ENCODE data around the gene PPM1D. TPM values are rescaled to one million over a fixed set of nuclear protein-coding genes. Genes with fewer than 3 reads are reported as not detected.

PPM1D gene
- total RNA-seq, 4 donors from 2014 or later, result 10.1 to 17.3 (median 12.3) TPM

- H3K4me3 ChIP-seq, result no peak overlapping the region
- H3K27ac ChIP-seq, result no peak overlapping the region
- H3K27me3 ChIP-seq, result no peaks in the 10 kb centered on the region
- peaks cover 0 to 39% of the 10 kb centered on the region in 2 donors for H3K36me3 ChIP-seq
- WGBS, 2 donors (ENCODE audit: low coverage in 1 of 2), result 86 to 97% methylated on average over 3 of the region's 3 CpGs
- ATAC-seq, result no peak
- H3K9me3 ChIP-seq, result no peaks in the 10 kb centered on the region
- TF ChIP-seq CTCF (IDR thresholded peaks at IDR 0.05) (no peak), POLR2AphosphoS5 (IDR thresholded peaks at IDR 0.05) (no peak), POLR2A (IDR thresholded peaks at IDR 0.05) (no peak), EP300 (IDR thresholded peaks at IDR 0.05) (no peak)
- H3K4me1 ChIP-seq, result peaks cover 0 to 25% (median 0%) of the 10 kb centered on the region in 3 donors
Measured at GRCh38 chr17:60645918-60646523, 46.0 kb downstream of the PPM1D start.

- no peak for TF ChIP-seq CTCF (IDR thresholded peaks at IDR 0.05)
- TF ChIP-seq EP300 (IDR thresholded peaks at IDR 0.05), result no peak
- no peak for TF ChIP-seq POLR2A (IDR thresholded peaks at IDR 0.05)
- no peak for TF ChIP-seq POLR2AphosphoS5 (IDR thresholded peaks at IDR 0.05)
- no peaks in the 10 kb centered on the region for H3K9me3 ChIP-seq
- no peak overlapping the region for H3K27ac ChIP-seq
- H3K27me3 ChIP-seq, result no peaks in the 10 kb centered on the region
- ATAC-seq, result no peak
- peaks cover 0 to 46% of the 10 kb centered on the region in 2 donors for H3K36me3 ChIP-seq
- WGBS, 2 donors (ENCODE audit: low coverage in 1 of 2), result 71 to 79% methylated on average over 2 to 3 of the region's 3 CpGs
- no peak overlapping the region for H3K4me3 ChIP-seq
- peaks cover 0 to 19% (median 0%) of the 10 kb centered on the region in 3 donors for H3K4me1 ChIP-seq
Measured at GRCh38 chr17:60646701-60647100, 46.7 kb downstream of the PPM1D start.

- Histone ChIP-seq H3K4me1 (peaks cover 0 to 15% (median 0%) of the 10 kb centered on the region in 3 donors), H3K36me3 (peaks cover 0 to 52% of the 10 kb centered on the region in 2 donors), H3K27me3 (no peaks in the 10 kb centered on the region), H3K27ac (no peak overlapping the region), H3K9me3 (no peaks in the 10 kb centered on the region), H3K4me3 (no peak overlapping the region)
- TF ChIP-seq CTCF (IDR thresholded peaks at IDR 0.05), result no peak
- no peak for TF ChIP-seq EP300 (IDR thresholded peaks at IDR 0.05)
- no peak for TF ChIP-seq POLR2AphosphoS5 (IDR thresholded peaks at IDR 0.05)
- no peak for TF ChIP-seq POLR2A (IDR thresholded peaks at IDR 0.05)
- ATAC-seq, result no peak
- 94% methylated on average over 1 of the region's 1 CpG; no CpG with 5 or more reads in 1 of the 2 donors for WGBS, 2 donors (ENCODE audit: low coverage in 1 of 2)
Measured at GRCh38 chr17:60647705-60648104, 47.7 kb downstream of the PPM1D start.

GRCh38 chr17:60652454-60653247 is 52.7 kb downstream of the PPM1D start:
- H3K36me3 ChIP-seq, result peaks cover 0 to 60% of the 10 kb centered on the region in 2 donors
- TF ChIP-seq POLR2AphosphoS5 (IDR thresholded peaks at IDR 0.05), result no peak
- TF ChIP-seq POLR2A (IDR thresholded peaks at IDR 0.05), result no peak
- TF ChIP-seq EP300 (IDR thresholded peaks at IDR 0.05), result no peak
- TF ChIP-seq CTCF (IDR thresholded peaks at IDR 0.05), result no peak
- H3K4me3 ChIP-seq, result no peak overlapping the region
- H3K27me3 ChIP-seq, result no peaks in the 10 kb centered on the region
- no peak for ATAC-seq
- no peak overlapping the region for H3K27ac ChIP-seq
- no peaks in the 10 kb centered on the region for H3K4me1 ChIP-seq
- no peaks in the 10 kb centered on the region for H3K9me3 ChIP-seq
- 94 to 100% methylated on average over 1 to 2 of the region's 2 CpGs for WGBS, 2 donors (ENCODE audit: low coverage in 1 of 2)
